ENCODE results near the gene GDNF. TPM values are rescaled to one million over a fixed set of nuclear protein-coding genes. Genes with fewer than 3 reads are reported as not detected.

Gene GDNF
- total and polyA plus RNA-seq, 8 donors, result 0.04 to 0.47 TPM; not detected in 6

GRCh38 chr5:37830348-37830747, 9.5 kb downstream of the GDNF start:
- WGBS, 2 donors, result 75 to 84% methylated on average over 5 of the region's 5 CpGs
- ATAC-seq, result no peak
- intact Hi-C loops (cut with DNase I), result loop anchor here in 2 of 3 donors (10.0 kb wide), 1 partner anchor 364 kb away; no protein-coding TSS in a partner anchor
- no peak for DNase-seq
- H3K27ac ChIP-seq, result no peak overlapping the region
- peaks cover 0 to 3% (median 0%) of the 10 kb centered on the region in 3 donors for H3K4me1 ChIP-seq
- H3K9me3 ChIP-seq, result no peaks in the 10 kb centered on the region
- H3K36me3 ChIP-seq, result no peaks in the 10 kb centered on the region
- H3K4me3 ChIP-seq, result no peak overlapping the region
- TF ChIP-seq CTCF (IDR thresholded peaks at IDR 0.05), result no peak
- H3K27me3 ChIP-seq, result peaks cover 0 to 3% (median 0%) of the 10 kb centered on the region in 4 donors
- no peak for FAIRE-seq

- intact Hi-C loops (cut with DNase I), result no loop called here
Measured at GRCh38 chr5:37825334-37825915, 14.4 kb downstream of the GDNF start.

GRCh38 chr5:37823433-37824152, 16.2 kb downstream of the GDNF start:
- no peaks in the 10 kb centered on the region for H3K36me3 ChIP-seq
- 72 to 75% methylated on average over 11 of the region's 11 CpGs for WGBS, 2 donors
- no peak for TF ChIP-seq CTCF (IDR thresholded peaks at IDR 0.05)
- no peaks in the 10 kb centered on the region for H3K4me1 ChIP-seq
- ATAC-seq, result no peak
- H3K4me3 ChIP-seq, result no peak overlapping the region
- no peaks in the 10 kb centered on the region for H3K27me3 ChIP-seq
- H3K27ac ChIP-seq, result no peak overlapping the region
- FAIRE-seq, result no peak
- no peak for DNase-seq
- intact Hi-C loops (cut with DNase I), result no loop called here
- H3K9me3 ChIP-seq, result no peaks in the 10 kb centered on the region

More at GRCh38 chr5:37825334-37825915, 14.4 kb downstream of the GDNF start:
- ATAC-seq, result no peak
- no peak for DNase-seq
- no peaks in the 10 kb centered on the region for H3K36me3 ChIP-seq
- FAIRE-seq, result no peak
- H3K4me3 ChIP-seq, result no peak overlapping the region
- TF ChIP-seq CTCF (IDR thresholded peaks at IDR 0.05), result no peak
- H3K9me3 ChIP-seq, result no peaks in the 10 kb centered on the region
- H3K27ac ChIP-seq, result no peak overlapping the region
- H3K27me3 ChIP-seq, result no peaks in the 10 kb centered on the region
- no peaks in the 10 kb centered on the region for H3K4me1 ChIP-seq
- 42 to 44% methylated on average over 2 of the region's 2 CpGs for WGBS, 2 donors

GRCh38 chr5:37816883-37817282, 23.0 kb downstream of the GDNF start:
- FAIRE-seq (no peak), DNase-seq (no peak), ATAC-seq (peak in 1 of 4 donors; percentile 35)
- H3K9me3 ChIP-seq, result no peaks in the 10 kb centered on the region
- no peak overlapping the region for H3K27ac ChIP-seq
- 53 to 55% methylated on average over 3 of the region's 3 CpGs for WGBS, 2 donors
- H3K27me3 ChIP-seq, result no peaks in the 10 kb centered on the region
- H3K4me1 ChIP-seq, result no peaks in the 10 kb centered on the region
- no peak for TF ChIP-seq CTCF (IDR thresholded peaks at IDR 0.05)
- H3K4me3 ChIP-seq, result no peak overlapping the region
- intact Hi-C loops (cut with DNase I), result no loop called here
- no peaks in the 10 kb centered on the region for H3K36me3 ChIP-seq

- Histone ChIP-seq H3K36me3 (no peaks in the 10 kb centered on the region), H3K9me3 (no peaks in the 10 kb centered on the region), H3K27ac (no peak overlapping the region), H3K4me1 (no peaks in the 10 kb centered on the region), H3K27me3 (no peaks in the 10 kb centered on the region), H3K4me3 (no peak overlapping the region)
- WGBS, 2 donors, result 72 to 74% methylated on average over 3 of the region's 3 CpGs
- TF ChIP-seq CTCF (IDR thresholded peaks at IDR 0.05), result no peak
- no peak for FAIRE-seq
- intact Hi-C loops (cut with DNase I), result no loop called here
- no peak for DNase-seq
- no peak for ATAC-seq
Measured at GRCh38 chr5:37816331-37816730, 23.5 kb downstream of the GDNF start.
